H9 (cell line): Measurements from ENCODE around the gene CEP85L. TPM values are rescaled to one million over a fixed set of nuclear protein-coding genes. Genes with fewer than 3 reads are reported as not detected.

Source experiments
- DNase-seq: peaks from one replicate; pipeline ENCODE4 v3.0.0-alpha.2; 2017
- H2AFZ ChIP-seq: one replicate; pipeline ENCODE4 v1.6.1; 2013; ENCODE audit warnings: mild to moderate bottlenecking, low read length, control low read depth, moderate library complexity
- H2AK5ac ChIP-seq: 2 replicates; pipeline ENCODE4 v1.6.1; 2013; ENCODE audit warnings: low read length, control low read depth, mixed read lengths; ENCODE audit not compliant: insufficient read length
- H2BK120ac ChIP-seq: one replicate; pipeline ENCODE4 v1.6.1; 2013; ENCODE audit warnings: low read depth, mild to moderate bottlenecking, low read length, control low read depth, inconsistent platforms; ENCODE audit not compliant: poor library complexity, severe bottlenecking
- H2BK12ac ChIP-seq: 2 replicates; pipeline ENCODE4 v1.6.1; 2013; ENCODE audit warnings: low read length, control low read depth, mixed read lengths, low read depth; ENCODE audit not compliant: insufficient read length
- H2BK15ac ChIP-seq: 2 replicates; pipeline ENCODE4 v1.6.1; 2013; ENCODE audit warnings: low read depth, low read length, control low read depth
- H2BK20ac ChIP-seq: one replicate; pipeline ENCODE4 v1.6.1; 2013; ENCODE audit warnings: low read depth, mild to moderate bottlenecking, low read length, control low read depth, inconsistent platforms; ENCODE audit not compliant: poor library complexity, severe bottlenecking
- H2BK5ac ChIP-seq: 2 replicates; pipeline ENCODE4 v1.6.1; 2013; ENCODE audit warnings: low read length, control low read depth, mixed read lengths; ENCODE audit not compliant: insufficient read length
- H3K14ac ChIP-seq: 2 replicates; pipeline ENCODE4 v1.6.1; 2013; ENCODE audit warnings: low read length, control low read depth; ENCODE audit not compliant: insufficient read depth
- H3K18ac ChIP-seq: 2 replicates; pipeline ENCODE4 v1.6.1; 2013; ENCODE audit warnings: low read depth, mild to moderate bottlenecking, mixed read lengths, low read length, control low read depth; ENCODE audit not compliant: insufficient read length
- H3K23ac ChIP-seq: 2 replicates; pipeline ENCODE4 v1.6.1; 2013; ENCODE audit warnings: low read length, control low read depth, mixed read lengths, low read depth; ENCODE audit not compliant: insufficient read length
- H3K23me2 ChIP-seq: 2 replicates; pipeline ENCODE4 v1.6.1; 2013; ENCODE audit warnings: low read depth, mild to moderate bottlenecking, mixed read lengths, low read length, control low read depth; ENCODE audit not compliant: insufficient read length, poor library complexity, severe bottlenecking
- H3K27ac ChIP-seq: 2 replicates; pipeline ENCODE4 v1.5.1; 2013; ENCODE audit warnings: low read length, control low read depth, mixed read lengths, low read depth; ENCODE audit not compliant: insufficient read length
- H3K27me3 ChIP-seq: 2 replicates; pipeline ENCODE4 v1.6.1; 2013; ENCODE audit warnings: low read length, control low read depth, inconsistent platforms; ENCODE audit not compliant: insufficient read depth
- H3K4ac ChIP-seq: 2 replicates; pipeline ENCODE4 v1.6.1; 2013; ENCODE audit warnings: low read depth, mild to moderate bottlenecking, control low read depth, inconsistent platforms, low read length, moderate library complexity
- H3K4me1 ChIP-seq: 2 replicates; pipeline ENCODE4 v1.6.1; 2013; ENCODE audit warnings: low read length, control low read depth, inconsistent platforms; ENCODE audit not compliant: insufficient read depth
- H3K4me2 ChIP-seq: 2 replicates; pipeline ENCODE4 v1.6.1; 2013; ENCODE audit warnings: low read length, control low read depth, mixed read lengths; ENCODE audit not compliant: insufficient read length, insufficient read depth
- H3K56ac ChIP-seq: 2 replicates; pipeline ENCODE4 v1.6.1; 2013; ENCODE audit warnings: low read depth, mild to moderate bottlenecking, mixed read lengths, low read length, control low read depth; ENCODE audit not compliant: insufficient read length
- H3K79me1 ChIP-seq: 2 replicates; pipeline ENCODE4 v1.6.1; 2013; ENCODE audit warnings: low read depth, mild to moderate bottlenecking, moderate library complexity, low read length, control low read depth, inconsistent platforms; ENCODE audit not compliant: insufficient read depth, poor library complexity, severe bottlenecking
- H3K79me2 ChIP-seq: 2 replicates; pipeline ENCODE4 v1.6.1; 2013; ENCODE audit warnings: low read length, control low read depth, inconsistent platforms; ENCODE audit not compliant: insufficient read depth
- H3K9ac ChIP-seq: 2 replicates; pipeline ENCODE4 v1.6.1; 2013; ENCODE audit warnings: low read length, control low read depth, mixed read lengths; ENCODE audit not compliant: insufficient read length; ENCODE audit errors: extremely low read depth
- H3K9me3 ChIP-seq: one replicate; pipeline ENCODE4 v1.6.1; 2013; ENCODE audit warnings: low read depth, low read length, inconsistent platforms; ENCODE audit not compliant: control insufficient read depth
- H3T11ph ChIP-seq: one replicate; pipeline ENCODE4 v1.6.1; 2013; ENCODE audit warnings: mild to moderate bottlenecking, low read length, control low read depth, inconsistent platforms
- H4K20me1 ChIP-seq: one replicate; pipeline ENCODE4 v1.6.1; 2013; ENCODE audit not compliant: control insufficient read depth, insufficient read length, insufficient read depth
- H4K5ac ChIP-seq: 2 replicates; pipeline ENCODE4 v1.6.1; 2013; ENCODE audit warnings: low read depth, mild to moderate bottlenecking, mixed read lengths, low read length, control low read depth; ENCODE audit not compliant: insufficient read length
- H4K8ac ChIP-seq: replicated peaks from 2 replicates; pipeline ENCODE4 v1.6.1; 2013; ENCODE audit warnings: low read length, control low read depth, mixed read lengths, low read depth; ENCODE audit not compliant: insufficient read length
- H4K91ac ChIP-seq: 2 replicates; pipeline ENCODE4 v1.6.1; 2013; ENCODE audit warnings: low read depth, mild to moderate bottlenecking, moderate library complexity, mixed read lengths, low read length, control low read depth; ENCODE audit not compliant: insufficient read length
- H3K27ac Mint-ChIP-seq, 3 experiments: 2 replicates in 2 of 3; 3 replicates in 1 of 3; pipeline ENCODE4 v1.8.0; 2020 to 2021; ENCODE audit warnings: mixed read lengths in 3 of 3, mild to moderate bottlenecking in 1 of 3, moderate library complexity in 1 of 3
- H3K27me3 Mint-ChIP-seq: 2 replicates; pipeline ENCODE4 v1.8.0; 2021; ENCODE audit warnings: low read depth, mild to moderate bottlenecking, moderate library complexity, mixed read lengths
- H3K36me3 Mint-ChIP-seq, 3 experiments: 2 replicates in 2 of 3; 3 replicates in 1 of 3; pipeline ENCODE4 v1.8.0; 2020 to 2021; ENCODE audit warnings: low read depth in 3 of 3, mixed read lengths in 3 of 3; ENCODE audit not compliant: insufficient read depth in 1 of 3
- H3K4me1 Mint-ChIP-seq, 2 experiments: 2 replicates each; pipeline ENCODE4 v1.8.0; 2020; ENCODE audit warnings: mixed read lengths in 2 of 2
- H3K4me3 Mint-ChIP-seq, 2 experiments: 2 replicates in 1 of 2; 3 replicates in 1 of 2; pipeline ENCODE4 v1.8.0; 2020 to 2021; ENCODE audit warnings: mild to moderate bottlenecking in 2 of 2, mixed read lengths in 2 of 2, moderate library complexity in 1 of 2
- H3K9me3 Mint-ChIP-seq, 2 experiments: 2 replicates in 1 of 2; 3 replicates in 1 of 2; pipeline ENCODE4 v1.8.0; 2020; ENCODE audit warnings: mild to moderate bottlenecking in 2 of 2, mixed read lengths in 2 of 2, moderate library complexity in 1 of 2
- WGBS: extraction: QIAGEN DNeasy Blood & Tissue Kit; methylation state at CpG from one replicate; pipeline ENCODE4 v1.1.7; 2013; ENCODE audit warnings: missing lambda C conversion rate, low lambda C conversion rate, mixed read lengths; ENCODE audit not compliant: insufficient read length; ENCODE audit errors: extremely low coverage; 5-methylcytosine and 5-hydroxymethylcytosine counted together
- total RNA-seq: library from RNA; stranded (reverse); gene quantifications from 2 replicates; pipeline ENCODE4 v1.2.1, GENCODE V29; 2021
- TF ChIP-seq, protein P1 (sequence below): fragments of 200-600 bp; sonication (generic); conservative IDR thresholded peaks from 3 replicates; pipeline ENCODE4 v1.8.0; 2021; ENCODE audit warnings: antibody characterized with exemption, mild to moderate bottlenecking

The CEP85L gene
- total RNA-seq, 1 experiment from 2014 or later = 3.8 TPM

DNA sequence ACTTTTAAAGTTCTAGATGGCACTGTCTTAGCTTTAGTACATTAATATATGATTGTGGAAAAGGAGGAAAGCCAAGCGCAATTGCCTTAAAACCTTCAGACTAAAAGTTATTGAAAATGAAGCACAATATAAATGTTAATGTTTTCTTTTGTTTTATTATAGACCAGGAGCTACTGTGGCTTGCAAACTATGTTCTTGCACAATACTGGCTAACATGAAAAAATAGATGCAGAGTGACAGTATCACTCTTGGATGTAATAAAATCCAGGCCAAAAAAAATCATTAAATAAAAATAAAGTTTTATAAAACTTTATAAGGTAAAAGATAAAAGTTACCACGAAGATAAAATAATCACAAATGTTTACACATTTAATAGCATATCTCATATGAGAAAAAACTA lies 121.6 kb downstream of the CEP85L start:
- no peak for DNase-seq
- no CpG with 5 or more reads among the region's 2 CpGs for WGBS
- Histone ChIP-seq H4K20me1 (no peaks in the 10 kb centered on the region), H2AFZ (no peak overlapping the region), H3K27me3 (no peaks in the 10 kb centered on the region), H4K91ac (no peak overlapping the region), H3T11ph (no peak overlapping the region), H3K23ac (no peak overlapping the region), H2BK15ac (no peak overlapping the region), H2BK12ac (no peak overlapping the region), H3K4ac (no peak overlapping the region), H3K27ac (no peak overlapping the region), H3K23me2 (no peaks in the 10 kb centered on the region), H2BK120ac (no peak overlapping the region), H3K14ac (no peak overlapping the region), H2AK5ac (no peak overlapping the region), H3K79me2 (no peaks in the 10 kb centered on the region), H3K9ac (no peak overlapping the region), H3K56ac (no peak overlapping the region), H2BK20ac (no peak overlapping the region), H3K9me3 (no peaks in the 10 kb centered on the region), H2BK5ac (no peak overlapping the region), H3K79me1 (no peaks in the 10 kb centered on the region), H3K4me1 (no peaks in the 10 kb centered on the region), H4K8ac (no peak overlapping the region), H3K4me2 (no peak overlapping the region), H3K18ac (no peak overlapping the region), H4K5ac (no peak overlapping the region)
- TF ChIP-seq, protein P1, sequence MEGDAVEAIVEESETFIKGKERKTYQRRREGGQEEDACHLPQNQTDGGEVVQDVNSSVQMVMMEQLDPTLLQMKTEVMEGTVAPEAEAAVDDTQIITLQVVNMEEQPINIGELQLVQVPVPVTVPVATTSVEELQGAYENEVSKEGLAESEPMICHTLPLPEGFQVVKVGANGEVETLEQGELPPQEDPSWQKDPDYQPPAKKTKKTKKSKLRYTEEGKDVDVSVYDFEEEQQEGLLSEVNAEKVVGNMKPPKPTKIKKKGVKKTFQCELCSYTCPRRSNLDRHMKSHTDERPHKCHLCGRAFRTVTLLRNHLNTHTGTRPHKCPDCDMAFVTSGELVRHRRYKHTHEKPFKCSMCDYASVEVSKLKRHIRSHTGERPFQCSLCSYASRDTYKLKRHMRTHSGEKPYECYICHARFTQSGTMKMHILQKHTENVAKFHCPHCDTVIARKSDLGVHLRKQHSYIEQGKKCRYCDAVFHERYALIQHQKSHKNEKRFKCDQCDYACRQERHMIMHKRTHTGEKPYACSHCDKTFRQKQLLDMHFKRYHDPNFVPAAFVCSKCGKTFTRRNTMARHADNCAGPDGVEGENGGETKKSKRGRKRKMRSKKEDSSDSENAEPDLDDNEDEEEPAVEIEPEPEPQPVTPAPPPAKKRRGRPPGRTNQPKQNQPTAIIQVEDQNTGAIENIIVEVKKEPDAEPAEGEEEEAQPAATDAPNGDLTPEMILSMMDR = no peak
- H3K27ac Mint-ChIP-seq = no peak overlapping the region
- H3K36me3 Mint-ChIP-seq = no peaks in the 10 kb centered on the region; a peak in 3 of 7 replicates
- no peak overlapping the region for H3K4me3 Mint-ChIP-seq
- peaks cover 2 to 4% of the 10 kb centered on the region in 2 experiments; a peak in 1 of 5 replicates for H3K9me3 Mint-ChIP-seq
- H3K27me3 Mint-ChIP-seq = no peaks in the 10 kb centered on the region
- peaks cover 3 to 6% of the 10 kb centered on the region in 2 experiments for H3K4me1 Mint-ChIP-seq
